GM21390 (cell line): ENCODE data around the gene ZFP57.

Experiments used
- ATAC-seq: cut with Tn5 transposase; IDR thresholded peaks from one replicate; pipeline ENCODE4 v1.9.1; 2021; ENCODE audit not compliant: unreplicated experiment

Gene ZFP57

GRCh38 chr6:29680904-29681303 lies at the start of gene ZFP57:
Gene ZFP57 (minus strand): TSS chr6:29681152. CDS start chr6:29677003, 4,149 bp downstream.
- no peak for ATAC-seq

- ATAC-seq: no peak
Observed at GRCh38 chr6:29730575-29731126, 49.7 kb upstream of the ZFP57 start.

- ATAC-seq: no peak
Observed at GRCh38 chr6:29729774-29730328, 48.9 kb upstream of the ZFP57 start.

GRCh38 chr6:29728875-29729270 lies 47.9 kb upstream of the ZFP57 start:
- no peak for ATAC-seq

- ATAC-seq: no peak
Observed at GRCh38 chr6:29728173-29728874, 47.4 kb upstream of the ZFP57 start.

- no peak for ATAC-seq
Observed at GRCh38 chr6:29727637-29728036, 46.7 kb upstream of the ZFP57 start.

GRCh38 chr6:29726571-29727194 lies 45.7 kb upstream of the ZFP57 start:
- no peak for ATAC-seq

GRCh38 chr6:29726001-29726400 lies 45.0 kb upstream of the ZFP57 start:
- ATAC-seq: no peak

GRCh38 chr6:29724937-29725869 lies 44.3 kb upstream of the ZFP57 start:
- ATAC-seq: no peak

- peak; percentile 34 for ATAC-seq
Observed at GRCh38 chr6:29723666-29724588, 43.0 kb upstream of the ZFP57 start.

- peak; percentile 93 for ATAC-seq
Observed at GRCh38 chr6:29723262-29723665, 42.3 kb upstream of the ZFP57 start, which contains the start of gene HLA-F. Gene HLA-F (plus strand): TSS chr6:29723434. CDS start chr6:29723464, 30 bp downstream.

GRCh38 chr6:29720863-29721262 lies 39.9 kb upstream of the ZFP57 start:
- ATAC-seq: no peak

- no peak for ATAC-seq
Observed at GRCh38 chr6:29710281-29710941, 29.5 kb upstream of the ZFP57 start.

- no peak for ATAC-seq
Observed at GRCh38 chr6:29709188-29709587, 28.2 kb upstream of the ZFP57 start.

- ATAC-seq: no peak
Observed at GRCh38 chr6:29708432-29709179, 27.7 kb upstream of the ZFP57 start.

GRCh38 chr6:29705389-29706231 lies 24.7 kb upstream of the ZFP57 start:
- ATAC-seq: no peak

- ATAC-seq: no peak
Observed at GRCh38 chr6:29702519-29703103, 21.7 kb upstream of the ZFP57 start.
